ENCODE results near the gene PLD4.
"Not testable (repeated sequence)": the region's sequence is repeated elsewhere in the genome, so short reads cannot be mapped to it uniquely, and the experiment has no call there.

Gene PLD4, protein sequence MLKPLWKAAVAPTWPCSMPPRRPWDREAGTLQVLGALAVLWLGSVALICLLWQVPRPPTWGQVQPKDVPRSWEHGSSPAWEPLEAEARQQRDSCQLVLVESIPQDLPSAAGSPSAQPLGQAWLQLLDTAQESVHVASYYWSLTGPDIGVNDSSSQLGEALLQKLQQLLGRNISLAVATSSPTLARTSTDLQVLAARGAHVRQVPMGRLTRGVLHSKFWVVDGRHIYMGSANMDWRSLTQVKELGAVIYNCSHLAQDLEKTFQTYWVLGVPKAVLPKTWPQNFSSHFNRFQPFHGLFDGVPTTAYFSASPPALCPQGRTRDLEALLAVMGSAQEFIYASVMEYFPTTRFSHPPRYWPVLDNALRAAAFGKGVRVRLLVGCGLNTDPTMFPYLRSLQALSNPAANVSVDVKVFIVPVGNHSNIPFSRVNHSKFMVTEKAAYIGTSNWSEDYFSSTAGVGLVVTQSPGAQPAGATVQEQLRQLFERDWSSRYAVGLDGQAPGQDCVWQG

DNA sequence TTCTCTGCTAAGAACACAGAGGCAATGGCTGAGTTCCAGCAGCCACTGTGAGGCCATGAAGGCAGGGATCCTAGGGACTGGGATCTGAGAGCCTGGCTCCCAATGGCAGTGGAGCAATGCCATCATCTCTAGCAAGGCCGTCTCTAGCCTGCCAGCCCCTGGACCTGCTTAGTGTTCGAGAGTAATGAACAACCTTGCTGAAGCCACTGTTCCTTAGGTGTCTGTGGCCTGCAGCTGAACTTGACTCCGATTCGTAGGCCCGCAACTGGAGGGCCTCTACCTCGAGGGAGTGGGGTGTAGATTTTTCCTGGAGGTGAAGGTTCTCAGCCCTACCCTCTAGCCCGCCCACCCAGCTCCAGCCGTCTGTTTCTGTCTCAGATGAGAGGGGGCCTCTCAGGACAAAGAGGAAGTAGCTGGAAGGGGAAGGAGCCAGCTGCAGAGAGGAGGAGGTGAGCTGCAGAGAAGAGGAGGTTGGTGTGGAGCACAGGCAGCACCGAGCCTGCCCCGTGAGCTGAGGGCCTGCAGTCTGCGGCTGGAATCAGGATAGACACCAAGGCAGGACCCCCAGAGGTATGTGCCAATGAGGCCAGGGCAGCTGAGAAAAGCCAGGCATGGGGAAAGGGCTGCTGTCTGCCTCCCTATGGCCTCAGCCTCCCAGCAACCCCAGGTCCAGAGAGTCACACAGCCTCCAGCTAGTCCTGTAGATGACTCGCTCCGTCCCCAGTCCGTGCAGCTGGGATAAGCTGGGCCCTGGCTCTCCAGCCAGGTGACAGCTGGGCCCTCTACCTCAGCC is at the start of gene PLD4:
PLD4 (plus strand) TSS at position 459 of the 793 bp plus-strand sequence. CDS start 2,262 bp downstream, outside the sequence.
- no peak for DNase-seq

DNA sequence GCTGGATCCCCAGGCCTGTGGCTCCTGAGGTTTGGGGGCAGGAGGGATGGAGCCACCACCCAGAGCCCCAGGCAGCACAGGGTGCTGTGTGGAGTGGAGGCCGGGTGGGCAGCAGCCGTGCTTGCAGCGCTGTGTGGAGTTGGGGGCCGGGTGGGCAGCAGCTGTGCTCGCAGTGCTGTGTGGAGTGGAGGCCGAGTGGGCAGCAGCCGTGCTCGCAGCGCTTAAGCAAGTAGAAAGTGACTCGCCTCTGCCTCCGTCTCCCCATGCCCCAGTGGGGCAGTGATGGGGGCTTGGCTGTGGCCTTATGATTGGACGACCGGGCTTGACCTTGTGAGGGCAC is 49.3 kb upstream of the PLD4 start:
- DNase-seq, result no peak

DNA sequence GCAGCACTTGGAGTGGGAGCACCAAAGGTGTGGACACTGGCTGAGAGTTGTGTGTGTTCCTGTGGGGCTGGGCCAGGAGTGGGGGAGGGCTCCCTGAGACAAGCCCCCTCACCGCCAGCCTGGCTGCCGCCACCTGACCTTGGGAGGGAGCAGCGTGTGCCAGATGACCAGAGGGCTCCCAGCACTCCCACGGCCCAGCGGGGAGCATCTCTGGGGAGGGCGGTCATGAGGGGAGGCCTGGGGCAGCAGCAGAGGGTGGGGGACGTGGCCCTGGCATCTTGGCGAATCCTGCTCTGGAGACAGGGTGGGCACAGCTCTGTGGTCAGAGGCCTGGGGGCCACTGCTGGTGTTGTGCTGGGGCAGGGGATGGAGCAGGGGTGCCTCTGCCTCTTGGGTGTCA is 48.9 kb upstream of the PLD4 start:
- DNase-seq, result no peak

DNA sequence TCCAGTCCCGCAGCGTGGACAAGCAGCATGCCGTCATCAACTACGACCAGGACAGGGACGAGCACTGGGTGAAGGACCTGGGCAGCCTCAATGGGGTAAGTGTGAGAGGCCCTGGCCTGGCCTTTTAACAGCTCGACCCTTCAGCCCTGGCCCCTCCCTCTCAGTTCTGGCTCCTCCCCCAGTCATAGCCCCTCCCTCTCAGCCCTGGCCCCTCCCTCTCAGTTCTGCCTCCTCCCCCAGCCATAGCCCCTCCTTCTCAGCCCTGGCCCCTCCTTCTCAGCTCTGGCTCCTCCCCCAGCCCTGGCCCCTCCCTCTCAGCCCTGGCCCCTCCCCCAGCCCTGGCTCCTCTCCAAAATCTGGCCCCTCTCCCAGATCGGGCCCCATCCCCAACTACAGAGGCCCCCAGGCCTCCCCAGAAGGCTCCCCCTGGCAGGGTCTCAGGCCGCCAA is 48.4 kb upstream of the PLD4 start:
- no peak for DNase-seq

DNA sequence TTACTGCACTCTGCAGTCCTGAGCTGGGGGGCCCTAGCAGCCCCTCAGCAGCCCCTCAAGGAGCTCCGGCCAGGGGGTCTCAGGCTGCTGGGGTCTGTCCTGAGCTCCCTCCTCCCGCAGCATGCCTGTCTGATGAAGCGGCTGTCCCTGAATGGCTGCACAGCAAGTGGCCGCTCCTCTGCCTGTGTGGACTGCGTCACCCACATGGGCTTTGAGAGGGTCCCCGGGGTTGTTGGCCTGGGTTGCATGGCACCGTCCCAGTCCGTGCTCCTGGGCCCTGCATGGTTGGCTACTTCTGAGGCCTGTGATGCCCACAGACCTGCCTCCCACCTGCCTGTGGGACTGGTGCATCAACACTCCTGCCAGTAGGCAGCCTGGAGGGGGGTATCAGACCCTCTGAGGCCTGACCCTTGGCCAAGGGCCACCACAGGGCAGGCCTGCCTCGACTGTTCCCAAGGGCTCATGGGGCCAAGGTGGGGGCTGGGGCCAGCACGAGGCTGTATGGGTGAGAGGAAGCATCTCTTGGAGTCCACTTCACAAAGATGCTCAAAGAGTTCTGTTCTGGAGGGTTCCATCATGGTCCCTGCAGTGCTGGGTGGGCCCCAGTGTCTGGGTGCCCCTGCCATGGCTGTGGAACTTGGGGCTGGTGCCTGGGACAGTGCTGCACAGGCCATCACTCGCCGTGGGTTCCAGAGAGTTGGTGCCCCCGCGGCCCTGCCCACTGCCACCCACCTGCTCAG is 47.4 kb upstream of the PLD4 start:
- DNase-seq, result no peak

DNA sequence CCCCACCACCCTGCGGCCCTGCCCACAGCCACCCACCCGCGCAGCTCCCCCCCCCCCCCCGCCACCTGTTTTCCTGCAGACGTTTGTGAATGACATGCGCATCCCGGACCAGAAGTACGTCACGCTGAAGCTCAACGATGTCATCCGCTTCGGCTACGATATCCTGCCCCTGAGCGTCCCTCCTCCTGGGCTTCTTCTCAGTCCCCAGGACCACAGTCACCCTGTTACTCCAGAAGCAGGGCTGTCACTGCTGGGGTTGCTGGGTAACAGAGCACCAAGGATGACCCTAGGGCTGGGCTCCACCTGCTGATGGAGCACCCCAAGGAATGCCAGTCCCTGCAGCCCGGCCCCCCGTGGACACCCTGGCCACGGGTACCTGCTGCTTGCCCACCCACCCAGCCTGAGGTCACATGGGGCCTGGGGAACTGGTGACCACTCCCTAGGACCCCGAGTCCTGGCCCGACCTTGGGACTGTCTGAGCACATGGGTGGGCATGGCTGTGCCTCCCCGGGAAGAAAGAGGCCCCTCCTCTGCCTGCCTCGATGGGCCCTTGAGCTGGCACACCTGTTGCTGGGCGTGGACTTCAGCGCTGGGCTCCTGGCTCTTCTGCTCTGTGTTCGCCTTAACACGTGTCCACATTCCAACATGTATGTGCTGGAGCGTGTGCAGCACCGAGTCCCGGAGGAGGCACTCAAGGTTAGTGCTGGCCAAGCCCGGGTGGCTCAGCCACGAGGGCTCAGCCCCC is 46.7 kb upstream of the PLD4 start:
- DNase-seq, result no peak

DNA sequence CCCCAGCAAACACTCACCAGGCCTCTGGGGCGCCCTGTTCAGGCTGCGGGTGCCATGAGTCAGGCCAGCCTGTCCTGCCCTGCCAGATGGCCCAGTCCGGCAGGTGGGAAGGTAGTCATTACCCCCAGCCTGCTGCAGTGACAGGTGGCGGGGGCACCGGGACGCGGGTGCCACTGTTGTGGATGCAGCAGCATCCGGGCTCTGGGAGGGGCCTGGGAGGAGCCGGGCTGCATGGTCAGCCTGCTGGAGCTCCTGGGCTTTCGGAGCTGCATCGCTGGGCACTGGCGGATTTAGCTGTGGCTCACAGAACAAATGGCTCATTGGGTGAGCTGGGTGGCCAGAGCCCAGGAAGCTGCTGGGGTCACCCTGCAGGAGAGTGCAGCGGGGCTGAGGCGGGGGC is 46.1 kb upstream of the PLD4 start:
- no peak for DNase-seq

DNA sequence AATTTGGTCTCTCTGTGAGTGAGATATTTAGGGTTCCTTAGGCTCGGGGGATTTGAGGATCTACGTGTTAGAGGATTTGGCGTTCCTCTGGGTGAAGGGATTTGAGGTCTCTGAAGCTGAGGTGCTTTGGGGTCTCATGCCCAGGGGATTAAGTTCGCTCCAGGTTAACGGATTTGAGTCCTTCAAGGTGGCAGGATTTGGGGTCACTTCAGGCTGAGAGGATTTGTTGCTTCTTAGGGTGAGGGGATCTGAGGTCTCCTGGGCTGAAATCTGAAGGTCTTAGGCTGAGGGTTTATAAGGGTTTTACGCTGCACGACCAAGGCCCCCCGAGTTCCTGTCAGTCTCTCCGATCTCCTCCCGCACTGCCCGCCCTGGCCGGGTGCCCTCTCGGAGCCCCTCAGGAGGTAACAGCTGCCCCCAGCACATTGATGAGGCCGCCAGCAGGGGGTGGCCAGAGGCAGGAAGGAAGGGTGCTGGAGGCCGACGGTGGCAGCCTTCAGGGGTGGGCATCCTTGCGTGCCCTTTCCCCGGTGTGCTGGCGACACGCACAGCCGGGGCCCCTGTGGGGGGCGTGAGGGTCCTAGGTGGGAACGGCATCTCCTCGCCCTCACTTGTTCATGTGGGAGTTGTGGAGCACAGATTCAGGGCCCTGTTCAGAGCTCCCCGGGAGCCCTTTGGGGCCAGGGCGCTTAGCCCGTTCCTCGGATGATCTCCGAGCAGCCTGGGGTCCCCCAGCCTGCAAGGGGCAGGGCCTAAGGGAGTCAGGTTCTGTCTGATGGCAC is 45.3 kb upstream of the PLD4 start:
- no peak for DNase-seq

DNA sequence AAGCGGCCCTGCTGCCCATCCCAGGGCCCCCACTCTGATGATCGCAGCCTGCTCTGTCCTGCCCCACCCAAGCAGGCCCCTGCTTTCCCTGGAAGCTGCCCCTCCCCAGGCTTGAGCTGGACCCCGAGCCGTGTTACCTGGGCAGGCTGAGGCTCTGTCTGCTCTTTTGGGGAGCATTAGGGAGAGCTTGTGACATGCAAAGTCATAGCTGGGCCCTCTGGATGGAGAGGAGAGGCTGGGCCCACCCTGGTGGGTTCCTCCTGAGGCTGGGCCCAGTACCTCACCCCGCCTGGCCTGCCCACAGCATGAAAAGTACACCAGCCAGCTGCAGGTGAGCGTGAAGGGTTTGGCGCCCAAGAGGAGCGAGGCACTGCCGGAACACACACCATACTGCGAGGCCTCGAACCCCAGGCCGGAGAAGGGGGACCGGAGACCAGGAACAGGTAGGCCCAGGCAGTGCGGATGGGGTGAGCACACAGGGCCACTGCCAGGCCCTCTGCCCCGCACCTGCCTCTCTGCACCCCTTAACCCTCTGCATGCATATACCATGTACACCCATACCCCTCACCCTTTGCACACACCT is 44.6 kb upstream of the PLD4 start:
- no peak for DNase-seq

DNA sequence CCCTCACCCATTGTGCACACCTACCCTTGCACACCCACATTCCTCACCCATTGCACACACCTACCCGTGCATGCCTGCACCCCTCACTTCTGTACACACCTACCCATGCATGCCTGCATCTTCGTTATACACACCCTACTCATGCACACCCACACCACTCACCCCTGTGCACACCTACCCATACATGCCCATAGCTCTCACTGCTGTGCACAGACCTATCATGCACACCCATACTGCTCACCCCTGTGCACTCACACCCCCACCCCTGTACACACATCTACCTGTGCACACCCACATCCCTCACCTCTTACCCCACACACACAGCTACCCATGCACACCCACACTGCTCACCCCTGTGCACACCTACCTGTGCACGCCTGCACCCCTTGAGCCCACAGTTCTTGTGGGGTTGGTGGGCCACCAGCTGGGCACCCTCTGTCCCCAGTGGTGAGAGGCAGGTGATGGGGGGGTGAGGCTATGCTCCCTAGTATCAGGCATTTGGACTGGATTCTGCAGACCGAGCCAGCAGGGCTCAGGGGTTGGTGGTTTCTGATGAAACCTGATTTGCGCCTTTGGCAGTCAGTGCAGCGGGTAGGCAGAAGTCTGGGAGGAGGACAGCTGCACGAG is 44.0 kb upstream of the PLD4 start:
- no peak for DNase-seq

DNA sequence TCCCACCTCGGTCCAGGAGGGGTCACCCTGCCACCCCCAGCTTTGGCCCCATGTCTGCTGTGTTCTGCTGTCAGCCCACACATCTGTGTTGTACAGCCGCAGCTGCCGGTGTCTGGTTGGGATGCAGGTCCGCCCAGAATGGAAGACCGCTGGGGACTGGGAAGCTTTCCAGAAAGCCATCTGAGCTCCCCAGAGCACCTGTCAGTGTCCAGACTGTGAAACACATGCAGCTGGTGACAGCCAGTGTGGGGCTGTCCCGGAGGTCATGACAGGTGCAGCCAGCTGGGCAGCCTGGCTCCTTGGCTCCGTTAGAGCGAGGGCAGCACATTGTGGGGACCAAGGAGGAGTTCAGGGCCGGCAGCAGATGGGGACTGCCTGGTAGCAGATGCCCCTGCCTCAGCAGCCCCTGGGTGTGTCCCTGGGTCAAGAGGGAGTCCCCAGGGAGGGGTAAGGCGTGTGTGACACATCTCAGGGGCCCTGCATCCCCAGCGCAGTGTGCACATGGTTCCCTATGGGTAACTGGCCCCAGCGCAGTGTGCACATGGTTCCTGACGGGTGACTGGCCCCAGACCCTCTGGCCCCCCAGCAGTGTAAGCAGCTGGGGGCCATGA is 43.2 kb upstream of the PLD4 start:
- DNase-seq, result no peak

DNA sequence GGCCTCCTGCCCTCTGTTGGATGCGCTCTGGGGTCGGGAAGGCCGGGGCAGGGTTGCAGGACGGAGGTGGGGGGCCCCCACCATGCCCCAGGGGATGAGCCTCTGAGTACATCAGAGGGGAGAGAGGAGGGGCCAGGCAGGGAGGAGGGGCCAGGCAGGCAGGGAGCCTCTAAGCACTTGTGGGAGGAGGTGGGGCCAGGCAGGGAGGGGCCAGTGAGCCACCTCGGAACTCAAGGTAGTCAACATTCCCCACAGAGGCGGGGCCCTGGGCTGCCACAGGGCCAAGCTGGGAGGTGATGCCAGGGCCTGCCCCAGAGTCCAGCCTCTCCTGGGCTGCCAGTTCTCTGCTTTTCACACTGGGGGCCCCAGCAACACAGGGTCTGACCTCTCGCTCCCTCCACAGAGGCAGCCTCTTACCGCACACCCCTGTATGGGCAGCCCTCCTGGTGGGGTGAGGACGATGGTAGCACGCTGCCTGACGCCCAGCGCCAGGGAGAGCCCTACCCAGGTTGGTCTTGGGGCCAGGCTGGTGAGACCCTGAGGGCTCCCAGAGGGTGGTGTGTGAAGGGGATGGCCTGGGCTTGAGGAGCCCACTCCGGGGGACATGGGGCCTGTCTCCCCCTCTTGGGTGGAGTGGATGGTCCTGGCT is 42.2 kb upstream of the PLD4 start:
- no peak for DNase-seq

DNA sequence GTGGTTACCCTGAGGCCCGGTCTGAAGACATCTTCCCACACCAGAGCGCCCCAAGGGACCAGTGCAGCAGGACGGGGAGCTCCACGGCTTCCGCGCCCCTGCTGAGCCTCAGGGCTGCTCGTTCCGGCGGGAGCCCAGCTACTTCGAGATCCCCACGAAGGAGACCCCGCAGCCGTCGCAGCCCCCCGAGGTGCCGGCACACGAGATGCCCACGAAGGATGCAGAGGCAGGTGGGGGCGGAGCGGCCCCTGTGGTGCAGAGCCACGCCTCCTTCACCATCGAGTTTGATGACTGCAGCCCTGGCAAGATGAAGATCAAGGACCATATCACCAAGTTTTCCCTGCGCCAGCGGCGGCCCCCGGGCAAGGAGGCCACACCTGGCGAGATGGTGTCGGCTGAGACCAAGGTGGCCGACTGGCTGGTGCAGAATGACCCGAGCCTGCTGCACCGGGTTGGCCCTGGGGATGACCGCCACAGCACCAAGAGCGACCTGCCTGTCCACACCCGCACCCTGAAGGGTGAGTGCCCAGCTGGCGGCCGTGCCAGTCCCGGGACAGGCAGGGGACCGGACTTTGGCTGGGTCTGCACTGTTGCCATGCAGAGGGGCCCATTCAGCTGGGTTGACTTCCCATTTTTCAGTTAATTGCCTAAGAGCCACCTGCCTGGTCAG is 41.6 kb upstream of the PLD4 start:
- DNase-seq, result no peak

DNA sequence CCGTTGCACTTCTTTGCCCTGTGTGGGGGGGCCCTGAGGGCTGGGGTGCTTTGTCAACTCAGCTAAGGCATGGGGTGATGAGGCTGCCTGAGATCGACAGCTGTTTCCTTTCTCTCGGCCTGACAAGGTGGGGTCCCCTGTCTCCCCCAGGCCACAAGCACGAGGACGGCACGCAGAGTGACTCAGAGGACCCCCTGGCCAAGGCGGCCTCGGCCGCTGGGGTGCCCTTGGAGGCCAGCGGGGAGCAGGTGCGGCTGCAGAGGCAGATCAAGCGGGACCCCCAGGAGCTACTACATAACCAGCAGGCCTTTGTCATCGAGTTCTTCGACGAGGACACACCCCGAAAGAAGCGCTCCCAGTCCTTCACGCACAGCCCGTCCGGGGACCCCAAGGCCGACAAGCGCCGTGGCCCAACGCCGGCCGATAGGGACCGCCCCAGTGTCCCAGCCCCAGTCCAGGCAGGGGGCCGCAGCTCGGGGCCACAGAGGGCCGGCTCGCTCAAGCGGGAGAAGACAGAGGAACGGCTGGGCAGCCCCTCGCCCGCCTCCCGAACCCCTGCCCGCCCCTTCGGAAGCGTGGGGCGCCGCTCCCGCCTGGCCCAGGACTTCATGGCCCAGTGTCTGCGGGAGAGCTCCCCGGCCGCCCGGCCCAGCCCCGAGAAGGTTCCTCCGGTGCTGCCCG is 40.9 kb upstream of the PLD4 start:
- no peak for DNase-seq

DNA sequence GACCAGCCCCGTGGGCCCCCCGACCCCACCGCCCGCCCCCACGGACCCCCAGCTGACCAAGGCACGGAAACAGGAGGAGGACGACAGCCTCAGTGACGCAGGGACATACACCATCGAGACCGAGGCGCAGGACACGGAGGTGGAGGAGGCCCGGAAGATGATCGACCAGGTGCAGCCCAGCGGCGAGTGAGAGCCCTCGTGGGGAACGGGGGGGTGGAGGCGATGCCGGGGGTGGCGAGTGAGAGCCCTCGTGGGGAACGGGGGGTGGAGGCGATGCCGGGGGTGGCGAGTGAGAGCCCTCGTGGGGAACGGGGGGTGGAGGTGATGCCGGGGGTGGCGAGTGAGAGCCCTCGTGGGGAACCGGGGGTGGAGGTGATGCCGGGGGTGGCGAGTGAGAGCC is 40.3 kb upstream of the PLD4 start:
- not testable (repeated sequence) for DNase-seq

DNA sequence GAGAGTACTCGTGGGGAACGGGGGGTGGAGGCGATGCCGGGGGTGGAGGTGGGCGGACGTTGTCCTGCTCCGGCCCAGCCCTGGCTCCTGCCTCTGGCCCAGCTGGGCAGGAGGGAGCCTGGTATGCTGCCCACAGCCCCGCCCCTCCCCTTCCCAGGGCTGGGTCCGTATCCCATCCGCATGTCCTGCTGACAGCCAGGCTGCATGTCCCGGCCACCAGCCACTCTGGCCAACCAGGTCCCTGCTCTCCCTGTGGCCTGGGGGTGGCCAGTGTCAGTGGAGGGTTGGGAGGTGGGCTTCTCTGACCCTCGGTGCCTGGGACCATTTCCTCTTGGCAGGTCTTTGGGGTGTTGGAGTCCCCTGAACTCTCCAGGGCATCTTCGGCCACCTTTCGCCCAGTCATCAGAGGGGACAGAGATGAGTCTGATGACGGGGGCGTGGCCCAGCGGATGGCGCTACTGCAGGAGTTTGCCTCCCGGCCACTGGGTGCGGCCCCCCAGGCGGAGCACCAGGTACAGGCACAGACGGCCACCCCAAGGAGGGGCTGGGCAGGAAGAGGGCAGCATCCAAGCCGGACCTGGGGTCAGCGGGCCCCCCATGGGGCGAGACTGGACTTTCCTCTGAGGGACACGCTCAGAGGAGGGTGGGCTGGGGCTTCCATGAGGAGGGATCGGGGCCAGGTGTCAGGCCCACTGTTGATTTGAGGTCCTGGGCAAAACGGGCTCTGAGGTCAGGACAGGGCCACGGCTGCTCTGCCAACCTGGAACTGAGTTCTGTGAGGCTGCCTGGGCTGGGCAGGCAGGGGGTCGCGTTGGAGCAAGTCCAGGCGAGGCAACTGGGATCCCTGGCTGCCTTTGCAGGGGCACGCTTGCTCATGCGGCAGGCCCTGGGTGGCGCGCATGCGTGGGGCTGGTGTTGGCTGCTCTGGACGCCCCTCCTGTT is 39.4 kb upstream of the PLD4 start:
- no peak for DNase-seq

DNA sequence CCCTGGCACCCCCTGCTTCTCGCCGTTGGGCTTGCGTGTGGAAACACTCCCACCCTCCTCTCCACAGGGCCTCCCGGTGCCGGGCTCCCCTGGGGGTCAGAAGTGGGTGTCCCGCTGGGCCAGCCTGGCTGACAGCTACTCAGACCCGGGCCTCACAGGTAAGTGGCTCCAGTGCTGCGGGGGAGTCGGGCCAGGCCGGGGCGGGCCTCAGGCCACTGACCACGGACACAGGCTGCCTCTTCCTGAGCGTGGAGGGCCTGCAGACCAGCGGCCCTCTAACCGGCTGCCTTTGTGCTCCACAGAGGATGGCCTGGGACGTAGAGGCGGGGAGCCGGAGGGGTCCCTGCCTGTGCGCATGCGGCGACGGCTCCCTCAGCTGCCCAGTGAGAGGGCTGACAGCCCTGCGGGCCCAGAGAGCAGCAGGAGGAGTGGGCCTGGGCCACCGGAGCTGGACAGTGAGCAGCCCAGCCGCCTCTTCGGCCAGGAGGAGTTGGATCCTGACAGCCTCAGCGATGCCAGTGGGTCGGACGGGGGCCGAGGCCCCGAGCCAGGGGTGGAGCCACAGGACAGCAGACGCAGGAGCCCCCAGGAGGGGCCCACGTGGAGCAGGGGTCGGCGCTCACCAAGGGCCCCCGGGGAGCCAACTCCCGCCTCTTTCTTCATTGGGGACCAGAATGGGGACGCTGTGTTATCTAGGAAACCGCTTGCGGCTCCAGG is 38.5 kb upstream of the PLD4 start:
- no peak for DNase-seq
